Urinary bladder (tissue), 4 donors: ENCODE results near the gene SMKR1. TPM values are rescaled to one million over a fixed set of nuclear protein-coding genes. Genes with fewer than 3 reads are reported as not detected.
"Not testable (repeated sequence)": the region's sequence is repeated elsewhere in the genome, so short reads cannot be mapped to it uniquely, and the experiment has no call there.

ENCODE experiments used
- DNase-seq: peaks from one replicate; pipeline ENCODE4 v3.0.0-alpha.2; 2015; ENCODE audit errors: extremely low spot score
- H3K27ac ChIP-seq: one replicate; pipeline ENCODE4 v1.5.1; 2013; ENCODE audit warnings: low read depth, mild to moderate bottlenecking, moderate library complexity
- H3K36me3 ChIP-seq: one replicate; pipeline ENCODE4 v1.6.1; 2013; ENCODE audit warnings: mild to moderate bottlenecking, moderate library complexity; ENCODE audit not compliant: insufficient read depth
- H3K4me1 ChIP-seq: one replicate; pipeline ENCODE4 v1.6.1; 2013; ENCODE audit warnings: mild to moderate bottlenecking, moderate library complexity; ENCODE audit not compliant: insufficient read depth
- H3K4me3 ChIP-seq: one replicate; pipeline ENCODE4 v1.5.1; 2013; ENCODE audit warnings: low read depth, low read length
- WGBS: extraction: QIAGEN DNeasy Blood & Tissue Kit; methylation state at CpG from one replicate; pipeline ENCODE4 v1.1.7; 2013; 5-methylcytosine and 5-hydroxymethylcytosine counted together
- polyA plus RNA-seq: library from polyadenylated mRNA; stranded (reverse); fragments of 200-250 nt; gene quantifications from one replicate; pipeline ENCODE4 v1.2.3, GENCODE V29; 2013
- total RNA-seq: library from RNA; depleted of rRNA; stranded (reverse); fragments of >200 nt; gene quantifications from one replicate; pipeline ENCODE4 v1.2.3, GENCODE V29; 2014
- donor health status: healthy with polysubstance abuse.
- donor health status: healthy.

The SMKR1 gene
- total and polyA plus RNA-seq, 2 donors, result not detected

DNA sequence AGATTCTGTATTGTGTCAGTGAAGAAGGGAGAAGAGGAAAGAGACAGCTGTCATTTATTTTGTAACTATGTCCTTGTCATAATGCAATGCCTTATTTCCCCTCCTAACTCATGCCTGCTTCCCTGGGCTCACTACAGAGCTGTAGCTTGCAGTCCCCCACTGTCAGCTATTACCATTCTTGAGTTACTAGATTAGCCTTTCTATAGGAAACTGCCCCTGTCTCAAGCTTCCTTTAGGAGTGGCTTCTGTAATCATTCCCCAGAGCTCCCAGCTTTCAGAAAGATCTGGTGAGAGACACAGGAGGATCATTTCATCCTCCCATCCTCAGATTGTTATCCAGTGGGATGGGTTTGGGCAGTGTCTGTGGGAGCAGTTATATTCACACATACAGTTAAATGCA is 32.4 kb upstream of the SMKR1 start:
- no peaks in the 10 kb centered on the region for H3K4me1 ChIP-seq
- H3K36me3 ChIP-seq, result no peaks in the 10 kb centered on the region
- DNase-seq, result no peak
- no peak overlapping the region for H3K27ac ChIP-seq
- no peak overlapping the region for H3K4me3 ChIP-seq

DNA sequence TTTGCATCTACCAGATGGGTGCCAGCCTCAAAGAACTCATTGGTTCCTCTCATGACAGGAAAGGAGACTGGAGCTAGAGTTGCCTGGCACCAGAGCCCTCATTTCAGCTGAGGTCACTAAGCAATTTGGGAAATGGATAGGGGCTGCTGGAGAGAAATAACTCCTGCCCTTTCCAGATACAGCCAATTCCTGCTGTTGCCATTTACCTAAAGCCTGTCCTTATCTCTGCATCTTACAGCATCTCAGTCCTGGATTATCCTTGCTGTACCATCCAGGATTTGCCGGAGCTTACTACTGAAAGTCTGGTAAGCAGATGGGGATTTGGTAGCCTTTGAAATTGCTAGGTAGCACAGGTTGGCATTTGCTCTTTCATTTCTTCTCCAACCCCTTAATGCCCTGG is 31.9 kb upstream of the SMKR1 start:
- no peaks in the 10 kb centered on the region for H3K36me3 ChIP-seq
- no peak overlapping the region for H3K4me3 ChIP-seq
- WGBS, result 74% methylated on average over 1 of the region's 1 CpG
- no peaks in the 10 kb centered on the region for H3K4me1 ChIP-seq
- no peak for DNase-seq
- no peak overlapping the region for H3K27ac ChIP-seq

DNA sequence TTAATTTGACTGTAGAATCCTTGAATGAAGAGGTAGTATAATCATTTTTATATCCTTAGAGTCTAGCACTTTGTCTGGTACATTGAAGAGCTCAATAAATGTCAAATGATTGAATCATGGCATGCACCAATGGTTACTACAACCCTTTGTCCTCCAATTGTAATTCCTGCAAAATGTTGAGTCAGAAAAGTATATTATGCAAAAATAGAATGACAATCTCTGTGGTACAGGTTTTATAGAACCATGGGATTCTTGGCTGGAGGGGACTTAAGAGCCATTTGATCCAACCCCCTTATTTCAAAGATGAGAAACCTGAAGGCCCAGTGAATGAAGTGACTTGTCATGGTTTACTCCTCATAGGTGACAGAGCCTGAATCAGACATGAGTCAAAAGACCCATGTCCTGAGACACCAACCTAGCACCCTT is 30.9 kb upstream of the SMKR1 start:
- DNase-seq, result no peak
- H3K27ac ChIP-seq, result no peak overlapping the region

GRCh38 chr7:129475931-129476330 is 26.4 kb upstream of the SMKR1 start:
- WGBS, result 92% methylated on average over 27 of the region's 27 CpGs
- not testable (repeated sequence) for H3K4me1 ChIP-seq, DNase-seq, H3K27ac ChIP-seq, H3K36me3 ChIP-seq, H3K4me3 ChIP-seq

More for the DNA sequence above, 30.9 kb upstream of the SMKR1 start:
- Histone ChIP-seq H3K4me1 (no peaks in the 10 kb centered on the region), H3K4me3 (no peak overlapping the region), H3K36me3 (no peaks in the 10 kb centered on the region)

DNA sequence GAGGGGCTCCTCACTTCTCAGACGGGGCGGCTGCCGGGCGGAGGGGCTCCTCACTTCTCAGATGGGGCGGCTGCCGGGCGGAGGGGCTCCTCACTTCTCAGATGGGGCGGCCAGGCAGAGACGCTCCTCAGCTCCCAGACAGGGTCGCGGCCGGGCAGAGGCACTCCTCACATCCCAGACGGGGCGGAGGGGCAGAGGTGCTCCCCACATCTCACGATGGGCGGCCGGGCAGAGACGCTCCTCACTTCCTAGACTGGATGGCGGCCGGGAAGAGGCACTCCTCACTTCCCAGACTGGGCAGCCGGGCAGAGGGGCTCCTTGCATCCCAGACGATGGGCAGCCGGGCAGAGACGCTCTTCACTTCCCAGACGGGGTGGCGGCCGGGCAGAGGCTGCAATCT is 25.9 kb upstream of the SMKR1 start:
- not testable (repeated sequence) for H3K36me3 ChIP-seq, H3K4me3 ChIP-seq, DNase-seq, H3K27ac ChIP-seq, H3K4me1 ChIP-seq
- 94% methylated on average over 23 of the region's 27 CpGs for WGBS

- H3K4me1 ChIP-seq, result no peaks in the 10 kb centered on the region
- 94% methylated on average over 1 of the region's 1 CpG for WGBS
- H3K27ac ChIP-seq, result no peak overlapping the region
- H3K36me3 ChIP-seq, result no peaks in the 10 kb centered on the region
- no peak overlapping the region for H3K4me3 ChIP-seq
- no peak for DNase-seq
Measured at GRCh38 chr7:129479831-129480230, 22.5 kb upstream of the SMKR1 start.

GRCh38 chr7:129480674-129481363 is 21.5 kb upstream of the SMKR1 start:
- no peaks in the 10 kb centered on the region for H3K36me3 ChIP-seq
- H3K27ac ChIP-seq, result no peak overlapping the region
- no peaks in the 10 kb centered on the region for H3K4me1 ChIP-seq
- 60% methylated on average over 6 of the region's 6 CpGs for WGBS
- no peak overlapping the region for H3K4me3 ChIP-seq
- DNase-seq, result no peak

GRCh38 chr7:129481376-129481775 is 21.0 kb upstream of the SMKR1 start:
- H3K36me3 ChIP-seq, DNase-seq, H3K4me3 ChIP-seq, H3K27ac ChIP-seq, H3K4me1 ChIP-seq: not testable (repeated sequence)
- WGBS, result 97% methylated on average over 6 of the region's 6 CpGs

DNA sequence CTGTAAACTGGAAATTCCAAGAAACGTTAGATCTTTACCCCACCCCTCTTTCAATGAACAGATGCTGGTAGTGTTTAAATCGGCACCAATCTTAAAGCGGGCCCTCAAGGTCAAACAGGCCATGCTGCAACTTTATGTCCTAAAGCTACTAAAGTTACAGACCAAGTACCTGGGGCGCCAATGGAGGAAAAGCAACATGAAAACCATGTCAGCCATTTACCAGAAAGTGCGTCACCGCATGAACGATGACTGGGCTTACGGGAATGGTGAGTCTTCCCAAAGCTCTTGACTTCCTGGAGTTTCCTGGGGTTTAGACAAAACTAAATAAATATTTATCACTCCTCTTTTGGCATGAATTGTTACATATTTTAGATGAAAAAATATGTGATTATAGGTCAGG is 19.6 kb upstream of the SMKR1 start:
- no peaks in the 10 kb centered on the region for H3K4me1 ChIP-seq
- H3K27ac ChIP-seq, result no peak overlapping the region
- DNase-seq, result no peak
- no peaks in the 10 kb centered on the region for H3K36me3 ChIP-seq
- WGBS, result 92% methylated on average over 8 of the region's 8 CpGs
- no peak overlapping the region for H3K4me3 ChIP-seq

DNA sequence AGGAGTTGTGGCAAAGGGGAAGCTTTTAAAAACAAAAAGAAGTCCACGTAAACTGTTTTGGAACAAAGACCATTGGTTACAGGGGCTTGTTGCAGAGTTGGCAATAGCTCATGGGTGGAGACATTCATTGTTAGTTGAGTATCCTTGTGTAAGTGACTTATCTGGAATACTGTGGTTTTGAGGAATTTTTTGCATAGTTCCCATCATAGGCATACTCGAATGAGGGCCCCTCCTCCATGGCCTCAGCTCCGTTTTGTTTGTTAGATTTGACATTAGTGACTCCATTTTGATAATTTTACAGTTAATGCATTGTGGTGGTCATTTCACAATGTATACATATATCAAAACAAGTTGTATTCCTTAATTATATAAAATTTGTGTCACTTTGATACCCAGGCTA is 12.8 kb upstream of the SMKR1 start:
- WGBS, result 65% methylated on average over 3 of the region's 3 CpGs
- DNase-seq, result no peak
- Histone ChIP-seq H3K36me3 (no peaks in the 10 kb centered on the region), H3K27ac (no peak overlapping the region), H3K4me3 (no peak overlapping the region), H3K4me1 (no peaks in the 10 kb centered on the region)

DNA sequence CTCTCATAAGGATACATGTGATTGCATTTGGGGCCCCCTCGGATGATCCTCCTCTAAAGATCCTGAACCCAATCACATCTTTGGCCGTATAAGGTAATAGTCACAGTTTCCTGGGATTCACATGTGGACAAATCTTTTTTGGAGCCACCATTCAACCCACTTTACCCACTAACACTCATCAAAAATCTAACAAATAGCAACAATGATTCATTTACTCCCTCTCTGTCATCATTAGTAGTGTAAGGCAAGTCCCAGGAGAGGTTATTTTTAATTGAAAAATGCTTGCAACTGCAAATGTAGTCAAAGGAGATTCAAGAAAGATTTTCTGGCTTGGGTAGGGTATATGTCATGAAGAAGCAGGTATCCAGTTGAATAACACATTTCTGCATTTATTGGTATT is 9.9 kb upstream of the SMKR1 start:
- Histone ChIP-seq H3K27ac (no peak overlapping the region), H3K36me3 (no peaks in the 10 kb centered on the region), H3K4me1 (no peaks in the 10 kb centered on the region), H3K4me3 (no peak overlapping the region)
- WGBS, result 83% methylated on average over 2 of the region's 2 CpGs
- no peak for DNase-seq

GRCh38 chr7:129493555-129493954 is 8.8 kb upstream of the SMKR1 start:
- WGBS, result 91% methylated on average over 1 of the region's 1 CpG
- Histone ChIP-seq H3K4me3 (no peak overlapping the region), H3K36me3 (no peaks in the 10 kb centered on the region), H3K4me1 (no peaks in the 10 kb centered on the region), H3K27ac (no peak overlapping the region)
- DNase-seq, result no peak

DNA sequence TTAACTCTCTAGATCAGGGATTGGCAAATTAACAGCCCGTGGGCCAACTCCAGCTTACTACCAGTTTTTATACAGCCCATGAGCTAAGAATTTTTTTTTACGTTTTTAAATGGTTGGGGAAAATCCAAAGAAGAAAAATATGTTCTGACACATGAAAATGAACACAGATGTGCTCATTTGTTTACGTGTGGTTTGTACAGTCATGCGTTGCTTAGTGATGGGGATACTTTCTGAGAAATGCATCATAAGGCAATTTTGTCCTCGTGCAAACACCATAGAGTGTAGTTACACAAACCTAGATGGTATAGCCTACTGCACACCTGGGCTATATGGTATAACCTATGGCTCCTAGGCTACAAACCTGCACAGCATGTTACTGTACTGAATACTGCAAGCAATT is 8.3 kb upstream of the SMKR1 start:
- Histone ChIP-seq H3K4me3 (no peak overlapping the region), H3K27ac (no peak overlapping the region), H3K4me1 (no peaks in the 10 kb centered on the region), H3K36me3 (no peaks in the 10 kb centered on the region)
- WGBS, result 41% methylated on average over 5 of the region's 5 CpGs
- DNase-seq, result no peak

- no peaks in the 10 kb centered on the region for H3K36me3 ChIP-seq
- H3K4me3 ChIP-seq, result no peak overlapping the region
- 52% methylated on average over 1 of the region's 1 CpG for WGBS
- no peaks in the 10 kb centered on the region for H3K4me1 ChIP-seq
- DNase-seq, result no peak
- no peak overlapping the region for H3K27ac ChIP-seq
Measured at GRCh38 chr7:129495987-129496386, 6.3 kb upstream of the SMKR1 start.

DNA sequence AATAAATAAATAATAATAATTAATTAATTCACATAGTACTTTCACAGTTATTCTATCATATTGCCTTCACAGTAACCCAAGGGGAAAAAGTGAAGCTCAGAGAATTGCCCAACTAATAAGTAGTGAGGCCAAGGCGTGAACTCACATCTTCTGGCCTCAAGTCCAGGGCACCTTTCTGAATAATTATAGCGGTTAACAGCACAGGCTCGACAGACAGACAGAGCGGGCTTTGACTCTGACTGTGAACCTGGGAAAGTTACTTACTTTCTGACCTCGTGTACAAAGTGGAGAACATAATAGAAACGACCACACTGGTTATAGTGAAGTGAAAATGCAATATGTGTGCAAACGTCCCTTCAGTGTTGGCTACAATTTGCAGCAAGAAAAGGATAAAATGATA is 5.7 kb upstream of the SMKR1 start:
- no peak overlapping the region for H3K27ac ChIP-seq
- no peak for DNase-seq
- H3K4me3 ChIP-seq, result no peak overlapping the region
- H3K36me3 ChIP-seq, result no peaks in the 10 kb centered on the region
- no peaks in the 10 kb centered on the region for H3K4me1 ChIP-seq
- WGBS, result 72% methylated on average over 7 of the region's 7 CpGs
